SU-DHL-6 (cell line): ENCODE measurements around the gene URI1.

Source experiments
- EZH2phosphoT487 ChIP-seq: fragments of 200-600 bp; sonication (generic), shearing (Covaris generic); conservative IDR thresholded peaks from 2 replicates; pipeline ENCODE4 v1.6.1; 2018; ENCODE audit warnings: mild to moderate bottlenecking, antibody characterized with exemption, low read length, moderate library complexity, mixed read lengths
- TF ChIP-seq, protein P1 (sequence below): fragments of 200-600 bp; sonication (generic); IDR thresholded peaks from one replicate; pipeline ENCODE4 v1.5.1; 2017; ENCODE audit warnings: antibody characterized with exemption, mild to moderate bottlenecking, low read length, moderate library complexity; ENCODE audit not compliant: insufficient read depth, poor library complexity, severe bottlenecking

DNA sequence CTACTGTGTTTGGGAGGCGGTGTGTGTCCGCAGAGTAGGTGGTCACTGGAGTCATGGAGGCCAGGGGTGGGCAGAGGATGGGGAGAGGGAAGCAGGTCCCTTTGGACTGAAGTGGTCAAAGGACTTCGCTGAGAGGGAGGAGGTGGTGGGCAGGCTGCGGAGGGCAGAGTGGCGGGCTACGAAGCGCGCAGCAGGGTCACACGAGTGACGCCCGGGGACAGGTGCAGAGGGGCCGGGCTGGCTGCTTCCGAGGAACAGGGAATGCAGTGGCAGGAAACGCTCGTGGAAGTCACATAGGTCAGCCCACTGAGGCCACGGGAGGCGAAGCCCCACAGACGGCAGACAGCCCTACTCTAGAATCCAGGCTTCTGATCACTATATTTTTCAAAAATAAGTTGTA lies 111.5 kb downstream of the URI1 start:
- TF ChIP-seq, protein P1, sequence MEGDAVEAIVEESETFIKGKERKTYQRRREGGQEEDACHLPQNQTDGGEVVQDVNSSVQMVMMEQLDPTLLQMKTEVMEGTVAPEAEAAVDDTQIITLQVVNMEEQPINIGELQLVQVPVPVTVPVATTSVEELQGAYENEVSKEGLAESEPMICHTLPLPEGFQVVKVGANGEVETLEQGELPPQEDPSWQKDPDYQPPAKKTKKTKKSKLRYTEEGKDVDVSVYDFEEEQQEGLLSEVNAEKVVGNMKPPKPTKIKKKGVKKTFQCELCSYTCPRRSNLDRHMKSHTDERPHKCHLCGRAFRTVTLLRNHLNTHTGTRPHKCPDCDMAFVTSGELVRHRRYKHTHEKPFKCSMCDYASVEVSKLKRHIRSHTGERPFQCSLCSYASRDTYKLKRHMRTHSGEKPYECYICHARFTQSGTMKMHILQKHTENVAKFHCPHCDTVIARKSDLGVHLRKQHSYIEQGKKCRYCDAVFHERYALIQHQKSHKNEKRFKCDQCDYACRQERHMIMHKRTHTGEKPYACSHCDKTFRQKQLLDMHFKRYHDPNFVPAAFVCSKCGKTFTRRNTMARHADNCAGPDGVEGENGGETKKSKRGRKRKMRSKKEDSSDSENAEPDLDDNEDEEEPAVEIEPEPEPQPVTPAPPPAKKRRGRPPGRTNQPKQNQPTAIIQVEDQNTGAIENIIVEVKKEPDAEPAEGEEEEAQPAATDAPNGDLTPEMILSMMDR: no peak
- no peak for TF ChIP-seq EZH2phosphoT487
